Endometrium (tissue), 2 donors: ENCODE results near the gene TMEM117.

Experiments used
- FAIRE-seq: peaks from 2 replicates; lab custom pipeline; 2012; peaks lifted over from hg19 to GRCh38; lab: Jason Lieb, UNC
- donor health status: control.
- donor health status: control.

TMEM117 gene

DNA sequence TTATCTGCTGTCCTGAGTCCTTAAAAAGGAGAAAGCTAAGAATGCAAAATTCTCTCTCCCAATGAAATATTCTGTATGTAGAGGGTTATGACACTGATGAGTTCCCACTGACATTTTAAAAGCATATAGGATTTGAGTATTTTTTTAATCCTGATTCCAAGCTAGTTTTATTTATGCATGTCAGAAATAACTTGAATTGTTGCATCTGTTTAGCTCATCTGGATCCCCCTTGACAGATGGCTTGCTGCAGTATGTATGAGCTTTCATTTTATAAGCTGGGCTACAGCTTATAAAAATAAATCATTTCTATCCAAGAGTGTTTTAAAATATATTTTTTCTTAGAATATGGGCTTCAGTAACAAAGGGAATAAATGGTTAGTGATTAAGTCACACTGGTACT is 545.0 kb downstream of the TMEM117 start:
- no peak for FAIRE-seq

DNA sequence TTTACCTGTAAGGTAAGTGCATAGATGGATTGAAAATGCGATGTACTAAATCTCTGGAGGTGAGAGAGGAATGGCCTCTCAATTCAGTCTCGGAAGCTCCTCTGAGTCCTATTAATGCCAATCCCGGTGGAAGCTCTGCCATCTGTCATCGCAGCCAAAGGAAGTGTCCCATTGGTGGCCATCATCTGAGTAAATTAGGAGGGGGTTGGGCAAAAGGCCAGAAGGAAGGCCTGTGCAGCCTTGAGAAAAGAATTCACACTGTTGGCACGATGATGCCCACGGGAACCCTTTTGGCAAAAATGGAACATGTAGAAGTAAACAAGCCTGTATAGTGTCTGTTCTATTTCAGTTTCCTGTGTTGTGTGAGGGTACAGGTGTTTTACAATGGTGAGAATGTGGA is 545.5 kb downstream of the TMEM117 start:
- no peak for FAIRE-seq

DNA sequence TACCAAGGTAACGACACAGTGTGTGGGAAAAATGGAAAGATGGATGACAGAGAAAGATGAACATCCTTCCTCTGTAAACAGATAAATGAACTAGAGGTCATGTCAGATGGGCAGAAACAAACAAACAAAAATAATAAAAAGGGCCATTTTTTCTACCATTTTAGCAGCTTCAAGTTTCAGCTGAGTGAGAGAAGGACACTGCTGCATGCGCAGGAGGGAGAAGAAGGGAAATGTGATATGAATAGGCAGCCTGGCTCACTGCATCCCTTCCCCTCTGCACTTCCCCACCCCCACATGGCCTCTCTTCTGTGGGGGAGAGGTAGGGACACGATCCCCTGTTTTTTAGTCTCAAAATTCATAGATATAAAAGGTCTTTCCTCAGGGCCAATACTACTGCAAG is 548.3 kb downstream of the TMEM117 start:
- no peak for FAIRE-seq

DNA sequence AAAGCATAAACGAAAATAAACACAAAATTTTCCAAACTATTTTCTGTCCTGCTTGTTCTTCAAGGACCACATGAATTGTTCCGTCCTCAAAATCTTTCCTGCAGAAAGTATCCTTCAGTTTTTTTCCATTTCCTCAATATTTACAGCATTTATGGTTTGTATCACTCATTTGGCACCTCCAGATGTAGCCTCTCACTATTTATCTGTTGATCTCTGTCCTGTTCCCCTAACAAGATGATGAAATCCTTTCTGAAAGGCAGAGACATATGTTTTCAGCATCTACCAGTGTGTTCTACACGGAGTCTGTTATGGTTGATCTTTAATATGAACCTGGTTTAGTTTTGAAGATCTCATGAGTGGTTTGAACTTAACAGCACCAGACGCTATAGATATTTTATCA is 550.1 kb downstream of the TMEM117 start:
- no peak for FAIRE-seq

DNA sequence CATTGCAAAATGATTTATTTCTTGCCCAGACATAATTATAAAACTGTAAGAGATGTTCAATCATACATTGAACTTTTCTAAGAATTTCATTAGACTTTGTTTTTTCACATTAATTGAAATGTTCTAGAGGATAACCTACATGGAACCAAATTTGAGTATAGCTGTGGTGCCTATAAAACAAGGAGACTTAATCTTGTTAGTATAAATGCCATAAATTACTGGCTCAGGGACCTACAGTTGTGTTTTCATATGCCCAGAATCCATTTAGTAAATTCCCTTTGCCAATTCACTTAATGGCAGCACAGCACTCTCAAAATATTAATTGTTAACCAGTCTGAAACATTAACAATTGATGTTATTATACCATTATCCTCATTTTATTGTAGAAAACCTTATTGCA is 551.7 kb downstream of the TMEM117 start:
- no peak for FAIRE-seq

DNA sequence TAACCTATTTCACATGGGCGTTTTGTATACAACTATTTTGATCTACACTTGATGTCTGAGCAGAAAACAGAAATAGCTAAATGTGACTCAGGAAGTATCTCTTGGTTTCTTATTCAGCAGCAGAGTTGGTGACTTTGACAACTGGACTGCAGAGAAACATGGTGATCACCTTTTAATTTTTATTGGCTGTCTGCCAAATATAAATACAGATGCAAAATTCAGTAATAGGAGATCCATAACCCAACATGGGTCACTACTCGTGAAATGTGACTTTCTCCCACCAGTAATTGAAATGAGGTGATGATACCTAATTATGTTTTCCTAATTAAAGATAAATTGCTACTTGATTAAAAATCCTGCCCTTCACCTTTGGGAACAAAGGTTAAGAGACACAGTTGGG is 553.2 kb downstream of the TMEM117 start:
- no peak for FAIRE-seq

DNA sequence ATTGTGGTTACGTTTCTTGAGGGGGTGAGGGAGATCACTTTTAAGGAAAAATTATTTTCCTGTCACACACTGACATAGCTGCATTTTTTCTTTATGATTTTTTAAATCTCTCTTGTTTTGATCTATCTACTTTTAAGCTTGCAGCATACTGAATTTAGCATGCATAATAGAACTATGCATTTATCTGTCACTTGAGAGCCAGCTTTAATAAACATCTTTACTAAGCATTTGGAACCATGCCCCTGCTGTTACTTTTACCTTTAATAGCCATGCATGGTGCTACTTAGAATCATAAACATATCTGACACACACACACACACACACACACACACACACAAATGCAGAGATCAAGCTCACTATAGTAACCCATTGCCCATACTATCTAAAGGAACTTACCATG is 554.0 kb downstream of the TMEM117 start:
- no peak for FAIRE-seq

DNA sequence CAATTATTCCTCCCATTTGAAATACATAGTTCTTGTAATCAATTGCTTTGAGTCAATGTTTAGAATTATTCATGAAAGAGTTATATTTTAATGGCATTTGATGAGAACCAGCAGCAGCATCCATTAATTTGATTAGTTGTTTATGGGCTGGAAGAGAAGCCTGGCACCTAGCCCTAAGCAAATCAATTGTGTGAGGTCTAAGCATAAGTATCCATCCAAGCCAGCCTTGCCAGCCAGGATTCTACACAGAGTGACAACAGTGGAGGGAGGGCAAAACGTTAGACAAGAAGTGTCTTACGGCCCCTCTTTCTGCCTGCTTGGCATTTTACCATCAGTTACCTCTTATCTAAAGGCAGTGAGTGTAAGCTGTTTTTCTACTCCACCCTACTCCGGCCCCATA is 561.8 kb downstream of the TMEM117 start:
- no peak for FAIRE-seq

DNA sequence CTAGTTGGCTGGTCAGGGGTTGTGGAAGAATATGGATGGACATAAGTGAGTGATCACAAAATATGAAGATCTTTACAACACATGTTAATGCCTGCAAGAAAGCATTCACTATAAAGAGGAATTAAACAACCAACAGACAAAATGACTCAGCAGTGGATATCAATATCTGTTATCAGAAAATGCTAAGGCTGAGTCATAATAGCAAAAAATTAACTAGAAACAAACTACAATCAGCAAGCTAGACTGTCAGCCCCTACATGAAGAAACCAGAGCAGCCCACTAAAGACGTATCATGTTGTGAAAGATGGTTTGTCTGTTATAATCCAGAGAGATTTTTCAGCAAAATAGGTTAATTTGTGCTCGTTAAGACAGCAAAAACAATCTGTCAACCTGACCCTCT is 567.3 kb downstream of the TMEM117 start:
- no peak for FAIRE-seq

DNA sequence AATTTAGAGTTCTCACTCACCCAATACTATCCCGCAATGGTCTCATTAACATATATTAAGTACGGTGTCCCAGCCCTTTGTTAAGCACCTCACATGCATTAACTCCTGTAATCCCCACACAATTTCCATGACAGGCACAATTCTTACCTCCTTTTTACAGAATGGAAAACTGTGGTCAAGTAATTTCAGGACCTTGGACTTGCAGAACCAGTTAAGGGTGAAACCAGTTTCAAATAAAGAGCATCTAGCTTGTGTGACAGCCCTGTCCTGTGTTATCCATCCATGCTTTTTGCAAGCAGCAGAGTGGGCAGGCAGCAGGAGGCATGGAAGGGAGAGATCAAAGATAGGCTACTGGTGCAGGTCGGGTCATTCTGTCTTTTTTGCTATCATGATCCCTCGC is 569.4 kb downstream of the TMEM117 start:
- no peak for FAIRE-seq

DNA sequence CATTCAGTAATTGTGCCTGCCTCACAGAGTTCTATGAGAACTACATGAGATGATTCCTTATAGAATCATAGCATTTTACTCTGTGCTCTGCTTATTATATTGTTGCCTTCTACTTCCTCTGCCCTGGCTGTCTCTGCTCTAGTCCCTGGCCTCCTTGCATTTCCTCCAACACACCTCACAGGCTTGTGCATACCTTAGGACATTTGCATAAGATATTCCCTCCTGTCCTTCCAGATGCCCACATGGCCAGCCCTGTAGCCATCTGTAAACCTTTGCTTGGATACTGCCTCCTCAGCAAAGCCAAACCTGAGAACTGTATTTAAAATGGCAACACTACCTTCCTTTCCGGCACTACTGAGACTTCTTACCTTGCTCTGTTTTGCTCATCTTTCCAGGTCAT is 586.7 kb downstream of the TMEM117 start:
- FAIRE-seq: no peak

DNA sequence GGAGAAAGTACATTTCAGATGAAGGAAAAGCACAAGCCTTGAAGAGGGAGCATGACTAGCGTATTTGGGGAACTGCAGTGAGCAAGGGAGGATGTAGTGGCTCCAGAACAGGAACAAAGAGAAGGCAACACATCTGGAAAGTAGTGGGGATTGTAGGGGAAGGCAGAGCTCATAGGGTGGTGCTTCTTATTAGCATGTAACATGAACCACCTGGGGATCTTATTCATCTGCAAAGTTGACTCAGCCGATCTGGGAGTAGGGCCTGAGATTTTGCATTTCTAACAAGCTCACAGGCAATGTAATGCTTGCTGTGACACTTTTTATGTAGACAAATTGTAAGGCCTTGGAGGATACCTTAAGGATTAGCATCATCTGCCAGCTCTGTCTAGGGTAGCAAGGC is 592.9 kb downstream of the TMEM117 start:
- no peak for FAIRE-seq

DNA sequence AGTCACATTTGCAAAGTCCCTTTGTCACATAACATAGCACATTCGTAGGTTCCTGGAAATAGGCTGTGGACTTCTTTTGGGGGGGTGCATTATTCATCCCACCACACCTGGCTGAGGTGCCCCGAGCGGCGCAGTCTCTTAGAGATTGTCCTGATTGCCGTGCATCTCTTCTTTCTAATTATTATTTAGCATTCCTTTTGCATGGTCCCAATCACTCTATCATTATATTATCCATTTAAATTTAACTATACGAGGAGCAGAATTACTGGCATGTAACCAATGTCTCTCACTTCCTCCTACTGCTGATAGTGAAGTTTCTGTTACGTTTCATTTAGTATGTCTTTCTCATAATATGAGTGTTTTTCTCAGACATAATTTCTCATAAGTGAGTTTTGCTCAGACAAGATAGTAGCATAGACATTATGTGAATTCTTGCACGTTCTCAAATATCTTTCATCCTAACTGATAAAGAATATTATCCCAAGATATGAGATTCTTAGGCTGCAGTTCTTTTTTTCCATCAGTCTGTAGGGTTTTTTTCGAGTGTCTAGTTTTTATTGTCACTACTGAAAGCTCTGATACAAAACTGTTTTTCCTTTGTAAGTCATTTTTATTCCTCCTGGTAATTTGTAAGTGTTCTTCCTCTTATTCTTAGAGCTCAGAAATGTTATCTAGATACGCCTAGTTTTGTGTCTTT is 595.9 kb downstream of the TMEM117 start:
- no peak for FAIRE-seq

DNA sequence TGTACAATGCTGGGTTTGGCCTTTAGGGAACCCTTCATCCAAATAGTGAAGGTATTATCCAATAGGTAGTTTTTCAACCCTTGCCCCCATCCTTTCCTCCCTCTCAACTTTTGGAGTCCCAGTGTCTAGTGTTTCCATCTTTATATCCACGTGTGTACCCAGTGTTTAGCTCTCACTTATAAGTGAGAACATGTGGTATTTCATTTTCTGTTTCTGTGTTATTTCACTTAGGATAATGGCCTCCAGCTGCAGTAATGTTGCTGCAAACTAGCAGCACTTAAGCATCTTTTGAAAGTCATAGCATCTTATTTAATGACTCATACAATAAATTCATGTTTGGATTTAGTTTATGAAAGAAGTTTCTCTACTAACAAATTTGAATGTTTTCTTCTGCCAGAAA is 597.8 kb downstream of the TMEM117 start:
- peak; percentile 96 for FAIRE-seq

DNA sequence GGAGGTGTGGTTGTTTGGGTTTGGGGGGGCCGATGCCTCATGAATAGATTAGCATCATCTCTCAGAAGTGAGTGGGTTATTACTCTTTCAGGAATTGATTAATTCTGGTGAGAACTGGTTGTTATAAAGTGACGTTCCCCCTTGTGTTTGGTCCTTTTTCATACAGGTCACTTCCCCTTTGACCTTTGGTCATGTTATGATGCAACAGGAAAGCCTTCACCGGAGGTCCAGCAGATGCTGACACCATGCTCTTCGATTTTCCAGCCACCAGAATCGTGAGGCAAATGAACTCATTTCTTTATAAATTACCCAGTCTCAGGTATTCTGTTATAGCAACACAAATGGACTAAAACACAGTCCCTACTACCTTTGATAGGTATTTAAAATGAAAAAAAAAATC is 600.9 kb downstream of the TMEM117 start:
- FAIRE-seq: no peak
